Upper lobe of left lung (tissue), 4 donors: ENCODE results near the gene SIK2.

Experiments
- POLR2A ChIP-seq, 4 donors: fragments of 450-650 bp; IDR thresholded peaks; one replicate each; pipeline ENCODE4 v1.5.1; 2016 to 2017; ENCODE audit warnings: antibody characterized with exemption in 4 of 4, mild to moderate bottlenecking in 2 of 4
- POLR2AphosphoS5 ChIP-seq, 2 donors: sonication (generic); formaldehyde crosslinking; IDR thresholded peaks; one replicate each; pipeline ENCODE4 v1.5.1; 2017; ENCODE audit warnings: antibody characterized with exemption in 2 of 2
- TF ChIP-seq, protein P1 (sequence below), 6 experiments: fragments of 450-650 bp in 4 of 6; fragments of 200-600 bp in 2 of 6; sonication (generic) in 2 of 6; IDR thresholded peaks; one replicate each; pipeline ENCODE4 v1.5.1; 2016 to 2019; ENCODE audit warnings: antibody characterized with exemption in 6 of 6

DNA sequence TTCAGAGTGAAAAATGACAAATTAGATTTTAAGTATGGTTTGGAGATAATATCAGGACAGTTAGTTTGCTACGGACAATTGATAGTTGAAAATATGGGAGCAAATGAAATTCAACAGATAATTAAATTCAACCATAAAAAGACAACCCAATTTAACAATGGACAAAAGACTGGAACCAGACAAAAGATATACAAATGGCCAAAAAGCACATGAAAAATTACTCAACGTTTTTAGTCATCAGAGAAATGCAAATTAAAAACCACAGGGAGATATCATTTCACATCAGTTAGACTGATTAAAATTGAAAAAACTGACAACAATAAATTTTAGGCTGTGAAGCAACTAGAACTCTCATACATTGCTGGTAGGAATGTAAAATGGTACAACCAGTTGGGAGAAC lies 27.2 kb downstream of the SIK2 start:
- TF ChIP-seq POLR2A (IDR thresholded peaks at IDR 0.05) (no peak), POLR2AphosphoS5 (IDR thresholded peaks at IDR 0.05) (no peak)
- TF ChIP-seq, protein P1, sequence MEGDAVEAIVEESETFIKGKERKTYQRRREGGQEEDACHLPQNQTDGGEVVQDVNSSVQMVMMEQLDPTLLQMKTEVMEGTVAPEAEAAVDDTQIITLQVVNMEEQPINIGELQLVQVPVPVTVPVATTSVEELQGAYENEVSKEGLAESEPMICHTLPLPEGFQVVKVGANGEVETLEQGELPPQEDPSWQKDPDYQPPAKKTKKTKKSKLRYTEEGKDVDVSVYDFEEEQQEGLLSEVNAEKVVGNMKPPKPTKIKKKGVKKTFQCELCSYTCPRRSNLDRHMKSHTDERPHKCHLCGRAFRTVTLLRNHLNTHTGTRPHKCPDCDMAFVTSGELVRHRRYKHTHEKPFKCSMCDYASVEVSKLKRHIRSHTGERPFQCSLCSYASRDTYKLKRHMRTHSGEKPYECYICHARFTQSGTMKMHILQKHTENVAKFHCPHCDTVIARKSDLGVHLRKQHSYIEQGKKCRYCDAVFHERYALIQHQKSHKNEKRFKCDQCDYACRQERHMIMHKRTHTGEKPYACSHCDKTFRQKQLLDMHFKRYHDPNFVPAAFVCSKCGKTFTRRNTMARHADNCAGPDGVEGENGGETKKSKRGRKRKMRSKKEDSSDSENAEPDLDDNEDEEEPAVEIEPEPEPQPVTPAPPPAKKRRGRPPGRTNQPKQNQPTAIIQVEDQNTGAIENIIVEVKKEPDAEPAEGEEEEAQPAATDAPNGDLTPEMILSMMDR (IDR thresholded peaks at IDR 0.05), result no peak
